ENCODE data around the gene THSD4.

The THSD4 gene

GRCh38 chr15:71501344-71502076 is 386.2 kb downstream of the THSD4 start:
- DNase-seq (ENCODE audit: low read depth) = no peak

DNA sequence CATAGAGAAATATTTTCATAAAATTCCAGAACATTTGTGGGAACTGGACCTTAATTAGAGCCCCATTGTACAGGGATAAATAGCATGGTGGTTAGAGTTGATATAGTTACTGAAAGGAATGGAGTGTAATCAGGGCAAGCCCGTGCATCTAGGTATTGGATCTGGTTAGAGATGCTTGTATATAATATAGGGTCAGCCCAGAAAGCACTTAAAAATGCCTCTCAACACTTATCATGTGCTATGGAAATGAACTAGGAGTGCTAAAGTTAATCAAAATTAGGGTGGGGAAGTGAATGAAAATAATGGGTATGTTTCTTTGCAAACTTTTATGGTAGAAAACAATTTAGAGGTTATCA is 386.8 kb downstream of the THSD4 start:
- no peak for DNase-seq (ENCODE audit: low read depth)

GRCh38 chr15:71505962-71506361 is 390.7 kb downstream of the THSD4 start:
- DNase-seq (ENCODE audit: low read depth) = no peak

GRCh38 chr15:71506946-71507345 is 391.7 kb downstream of the THSD4 start:
- DNase-seq (ENCODE audit: low read depth) = no peak

DNA sequence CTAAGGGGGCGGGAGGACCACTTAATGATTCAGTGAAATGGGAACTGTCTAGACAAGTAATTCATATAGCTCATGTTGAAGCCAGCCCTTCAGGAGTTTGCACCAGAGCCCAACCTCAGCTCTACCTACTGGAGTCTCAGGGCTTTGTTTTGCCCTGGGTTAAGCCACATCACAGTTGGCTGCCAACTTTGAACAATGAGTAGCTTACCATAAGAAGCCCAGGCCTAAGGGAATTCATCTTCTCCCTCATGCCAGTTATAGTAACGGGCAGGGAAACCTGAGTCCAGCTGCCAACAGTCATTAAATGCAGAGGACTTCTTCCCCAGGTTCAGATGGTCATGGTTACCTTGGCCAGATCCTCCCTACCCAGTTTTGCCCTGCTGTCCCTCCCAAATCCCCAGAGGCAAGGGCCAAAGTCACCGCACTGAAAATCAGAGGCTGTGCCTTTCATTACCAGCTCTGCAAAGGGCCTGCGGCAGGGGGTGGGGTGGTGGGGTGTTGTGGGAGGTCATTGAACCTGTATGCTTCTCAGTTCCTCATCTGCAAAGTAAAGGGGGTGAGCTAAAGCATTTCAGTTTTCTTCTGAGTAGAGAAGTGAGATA is 392.9 kb downstream of the THSD4 start:
- no peak for DNase-seq (ENCODE audit: low read depth)

GRCh38 chr15:71509139-71509538 is 393.9 kb downstream of the THSD4 start:
- no peak for DNase-seq (ENCODE audit: low read depth)

DNA sequence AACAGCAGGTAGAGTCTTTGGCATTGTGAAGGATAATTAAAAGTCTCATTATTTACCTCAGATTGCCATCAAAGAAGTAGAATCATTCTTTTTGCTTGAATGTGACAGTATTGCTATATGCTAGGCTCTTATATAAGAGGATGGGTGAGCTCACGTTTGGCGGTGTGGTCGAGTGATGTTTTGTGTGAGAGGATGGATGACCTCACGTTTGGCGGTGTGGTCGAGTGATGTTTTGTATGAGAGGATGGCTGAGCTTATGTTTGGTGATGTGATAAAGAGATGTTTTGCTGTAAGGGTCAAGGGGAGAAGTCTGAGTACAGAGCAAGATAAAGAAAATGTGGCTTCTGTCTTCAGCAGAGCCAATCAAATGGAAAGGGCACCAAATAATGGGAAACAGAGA is 395.5 kb downstream of the THSD4 start:
- DNase-seq (ENCODE audit: low read depth) = no peak

DNA sequence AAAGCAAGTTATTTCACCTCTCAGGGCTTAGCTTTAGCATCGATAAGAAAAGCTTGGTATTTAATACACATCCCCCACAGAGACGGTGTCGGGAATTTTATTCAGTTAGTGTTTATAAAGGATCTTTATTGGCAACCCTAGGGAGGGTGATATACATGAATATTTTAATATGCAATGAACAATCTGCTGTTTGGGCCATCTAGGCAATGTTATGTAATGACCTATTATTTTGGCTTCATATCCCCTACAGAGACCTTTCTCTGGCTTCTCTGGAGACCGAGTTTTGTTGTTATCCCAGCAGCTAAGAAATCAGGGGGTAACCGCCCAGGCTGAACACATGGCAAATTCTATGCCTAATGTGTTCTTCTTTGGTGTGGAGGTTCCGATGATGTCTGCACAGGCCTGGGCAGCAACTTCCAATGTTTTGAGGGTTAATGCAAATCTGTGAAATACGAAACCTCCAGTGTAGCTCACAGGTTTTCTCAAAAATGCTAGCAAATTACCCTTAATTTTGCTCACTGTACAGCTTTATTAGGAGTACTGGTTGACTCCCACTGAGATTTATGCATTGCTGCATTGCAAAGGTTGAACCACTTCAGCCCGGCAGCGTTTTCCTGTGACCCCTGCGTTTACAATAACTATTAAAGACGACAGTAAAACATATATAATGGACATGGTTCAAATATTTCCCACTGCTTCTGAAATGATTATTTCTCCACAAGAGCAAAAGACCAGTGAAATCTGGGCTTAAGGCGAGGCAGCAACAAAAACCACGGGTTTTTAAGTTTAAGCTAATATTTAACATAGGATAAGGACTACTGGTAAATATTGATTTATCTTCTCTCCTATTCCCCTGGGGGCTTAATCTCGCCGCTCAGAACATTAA is 396.8 kb downstream of the THSD4 start:
- no peak for DNase-seq (ENCODE audit: low read depth)

DNA sequence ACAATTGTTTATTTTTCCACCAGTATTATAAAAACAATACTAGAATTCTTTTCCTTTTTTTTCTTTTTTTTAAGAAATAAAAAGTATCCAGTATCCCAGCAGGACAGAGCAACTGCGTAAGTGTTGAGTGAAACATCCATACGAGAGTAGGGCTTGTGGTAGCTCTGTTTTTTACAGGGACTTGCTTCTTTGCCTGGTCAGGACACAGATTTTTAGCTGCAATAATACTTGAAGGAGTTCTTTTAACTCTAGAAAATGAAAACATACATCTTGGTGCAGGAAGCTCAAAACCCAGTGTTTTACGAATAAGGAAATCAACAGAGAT is 397.4 kb downstream of the THSD4 start:
- no peak for DNase-seq (ENCODE audit: low read depth)

- DNase-seq (ENCODE audit: low read depth) = no peak
Measured at GRCh38 chr15:71515375-71516186, 400.3 kb downstream of the THSD4 start.

DNA sequence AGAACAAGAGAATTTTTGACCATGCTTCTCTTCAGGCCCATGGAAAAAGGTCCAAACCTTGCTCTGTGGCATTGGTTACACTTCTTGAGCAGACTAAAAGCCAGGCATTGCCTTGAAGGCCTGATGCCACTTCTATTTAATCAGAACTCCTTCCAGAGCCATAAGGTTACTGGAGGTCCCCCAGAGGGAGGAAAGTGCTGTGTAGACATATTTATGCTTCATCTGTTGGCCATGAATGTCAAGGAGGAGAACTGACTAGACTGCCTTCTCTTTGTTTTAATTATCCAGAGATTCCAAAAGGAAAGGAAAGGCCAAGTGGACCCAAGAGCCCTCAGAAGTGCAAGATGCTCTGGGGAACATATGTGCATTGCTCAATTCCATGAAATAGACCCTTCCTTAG is 402.5 kb downstream of the THSD4 start:
- no peak for DNase-seq (ENCODE audit: low read depth)

GRCh38 chr15:71518661-71519060 is 403.4 kb downstream of the THSD4 start:
- no peak for DNase-seq (ENCODE audit: low read depth)

DNA sequence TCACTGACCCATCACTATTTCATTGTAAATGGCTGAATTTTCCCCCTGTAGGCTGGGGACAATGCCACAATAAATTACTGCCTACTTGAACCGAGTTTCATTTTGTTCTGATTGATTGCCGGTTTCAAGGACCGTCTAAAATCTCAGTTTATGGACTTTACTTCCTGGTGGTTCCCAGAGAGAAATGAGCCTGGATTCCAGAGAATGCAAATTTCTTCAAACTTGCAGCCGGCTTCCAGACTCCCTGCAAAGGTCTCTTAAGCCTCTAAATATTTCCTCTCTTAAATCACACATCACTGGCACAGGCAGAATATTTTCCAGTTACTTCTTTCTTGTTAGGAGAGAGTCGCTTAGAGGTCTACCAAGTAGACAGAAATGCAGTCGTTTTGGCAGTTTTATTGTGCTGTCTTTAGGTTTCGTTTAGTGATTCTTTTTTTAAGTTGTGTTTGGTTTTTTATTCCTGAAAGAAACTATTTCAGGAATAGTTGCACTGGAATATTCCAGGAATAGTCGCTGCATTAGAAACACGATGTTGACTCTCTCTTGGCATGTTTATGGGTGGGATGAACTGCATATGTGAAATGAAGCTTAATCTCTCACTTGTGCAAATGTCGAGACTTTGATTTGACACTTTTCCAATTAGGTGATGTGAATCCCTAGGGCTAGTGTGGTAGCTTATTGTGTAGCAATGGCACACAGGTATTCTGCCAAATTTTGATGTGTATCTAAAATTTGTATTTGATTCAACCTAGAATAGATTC is 411.0 kb downstream of the THSD4 start:
- DNase-seq (ENCODE audit: low read depth) = no peak

DNA sequence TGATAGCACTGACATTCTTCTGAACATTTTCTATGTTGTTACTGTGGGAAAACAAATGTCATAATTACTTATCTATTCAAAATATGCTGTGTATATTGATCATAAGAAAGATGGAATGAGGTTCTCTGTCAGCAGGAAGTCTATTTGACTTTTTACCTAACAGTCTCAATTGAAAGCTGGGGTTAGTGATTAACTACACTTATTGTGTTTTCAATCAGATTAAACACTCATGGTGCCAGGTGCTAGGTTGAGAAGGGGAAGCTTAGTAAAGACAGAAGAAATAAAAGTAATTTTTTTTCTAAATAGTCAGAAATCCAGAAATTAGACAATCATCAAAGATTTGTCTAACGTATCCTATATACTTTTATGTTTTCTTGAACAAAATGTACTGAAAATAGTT is 414.1 kb downstream of the THSD4 start:
- no peak for DNase-seq (ENCODE audit: low read depth)

DNA sequence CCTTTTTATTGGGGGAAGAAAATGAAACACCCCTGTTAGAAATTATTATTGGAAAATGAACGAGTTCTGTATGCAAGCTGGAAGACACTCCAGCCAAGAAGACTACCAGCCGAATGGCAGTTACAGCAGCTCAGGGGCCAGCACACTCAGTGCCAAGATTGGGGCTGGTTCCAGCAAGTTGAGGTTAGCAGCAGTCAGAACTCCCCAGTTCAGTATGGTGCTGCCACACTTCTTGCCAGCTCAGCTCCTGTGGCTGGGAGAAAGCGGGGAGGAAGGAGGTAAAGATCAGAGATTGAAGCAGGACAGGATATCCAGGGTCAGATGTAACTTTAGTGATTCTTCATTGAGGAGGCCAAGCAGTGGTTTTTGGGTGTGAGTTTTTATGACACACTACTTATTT is 414.8 kb downstream of the THSD4 start:
- DNase-seq (ENCODE audit: low read depth) = no peak

DNA sequence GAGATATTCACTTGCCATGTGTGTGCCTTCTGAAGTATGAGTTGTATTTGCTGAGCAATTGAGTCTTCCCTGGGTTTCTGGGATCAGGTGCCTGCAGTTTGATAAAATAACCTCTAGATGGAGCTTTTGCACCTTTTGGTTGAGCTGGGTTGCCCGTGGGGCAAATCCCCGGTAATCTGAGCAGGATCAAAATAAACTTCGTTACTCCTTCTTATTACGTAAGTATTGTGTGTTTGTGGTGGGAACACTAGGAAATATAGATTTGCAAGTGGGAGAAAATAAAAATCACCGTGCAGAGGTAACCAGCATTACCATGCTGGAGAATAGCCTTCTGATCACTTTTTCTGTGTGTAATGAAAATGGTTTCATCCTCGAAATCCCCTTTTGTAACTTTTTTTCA is 417.7 kb downstream of the THSD4 start:
- no peak for DNase-seq (ENCODE audit: low read depth)

DNA sequence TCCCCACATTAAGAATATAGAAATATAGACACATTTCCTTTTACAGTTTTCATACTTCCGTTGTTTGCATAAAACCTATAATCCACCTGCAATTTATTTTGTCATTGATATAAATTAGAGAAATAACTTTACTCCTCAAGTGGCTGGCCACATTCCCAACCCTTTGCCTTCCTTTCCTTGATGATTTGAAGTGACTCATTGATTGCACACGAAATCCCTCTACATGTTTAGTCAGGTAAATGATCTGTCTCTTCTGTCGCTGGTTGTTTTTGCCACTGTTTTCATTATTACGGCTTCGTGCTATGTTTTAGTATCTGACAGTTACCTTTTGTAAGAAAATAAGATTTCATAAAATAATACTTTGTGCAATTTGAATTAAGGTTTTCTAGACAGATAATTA is 422.9 kb downstream of the THSD4 start:
- no peak for DNase-seq (ENCODE audit: low read depth)

- DNase-seq (ENCODE audit: low read depth) = no peak
Measured at GRCh38 chr15:71541746-71542145, 426.5 kb downstream of the THSD4 start.

GRCh38 chr15:71542836-71543235 is 427.6 kb downstream of the THSD4 start:
- no peak for DNase-seq (ENCODE audit: low read depth)

DNA sequence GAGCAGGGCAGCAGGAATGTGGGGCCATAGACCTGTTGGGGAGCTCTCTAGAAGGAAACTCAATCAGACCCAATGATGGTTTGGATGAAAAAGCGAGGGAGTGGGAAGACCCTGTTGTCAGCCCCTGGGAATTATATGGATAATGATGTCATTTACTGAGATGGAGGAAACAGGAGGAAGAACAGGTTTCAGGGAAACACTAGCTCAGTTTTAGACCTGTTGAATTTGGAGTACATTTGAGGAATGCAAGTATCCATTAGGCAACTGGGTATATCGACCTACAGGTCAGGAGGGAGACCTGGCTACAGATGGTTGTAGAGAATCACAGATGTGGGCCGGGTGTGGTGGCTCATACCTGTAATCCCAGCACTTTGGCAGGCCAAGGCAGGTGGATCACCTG is 428.1 kb downstream of the THSD4 start:
- DNase-seq (ENCODE audit: low read depth) = no peak

DNA sequence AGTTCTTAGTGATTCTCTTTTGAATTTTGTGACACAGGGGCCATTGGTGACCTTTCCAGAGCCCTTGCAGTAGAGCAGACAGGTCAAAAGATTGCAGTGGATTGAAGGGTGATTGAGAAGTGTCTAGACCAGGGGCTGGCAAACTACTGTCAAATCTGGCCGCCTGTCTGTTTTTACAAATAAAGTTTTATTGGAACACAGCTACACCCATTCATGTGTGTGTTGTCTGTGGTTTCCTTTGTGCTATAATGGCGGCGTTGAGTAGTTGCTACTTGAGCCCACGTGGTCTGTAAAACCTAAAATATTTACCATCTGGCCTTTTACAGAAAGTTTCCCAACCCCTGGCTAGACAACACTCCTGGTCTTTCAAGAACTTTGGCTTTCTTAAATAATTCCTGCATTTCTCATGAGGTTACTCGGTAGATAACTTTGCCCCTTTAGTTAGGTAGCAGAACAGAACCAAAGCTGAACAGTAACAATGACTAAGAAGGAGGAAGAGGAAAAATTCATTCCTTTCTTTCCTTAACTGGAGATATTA is 430.0 kb downstream of the THSD4 start:
- DNase-seq (ENCODE audit: low read depth) = no peak
